ENCODE data around the gene SEPTIN11.

- TF ChIP-seq CTCF (IDR thresholded peaks at IDR 0.05) (no peak), POLR2A (IDR thresholded peaks at IDR 0.05; ENCODE audit: low read depth) (no peak), POLR2AphosphoS5 (IDR thresholded peaks at IDR 0.05) (no peak), EP300 (IDR thresholded peaks at IDR 0.05) (no peak)
Observed at GRCh38 chr4:76931087-76931486, 18.5 kb upstream of the SEPTIN11 start.
